Activated CD4-positive, alpha-beta memory T cell treated with anti-CD3 and anti-CD28 coated beads, Interleukin-2, amount 10 ng/mL, durations not matched to agents 7 days and 5 days (primary cell): Measurements from ENCODE around the gene FHIP2A. TPM values are rescaled to one million over a fixed set of nuclear protein-coding genes. Genes with fewer than 3 reads are reported as not detected.
A peak's percentile ranks its signal among the peaks of the same experiment; 100 is the strongest.

Source experiments
- CTCF ChIA-PET: fragments of 350-600 bp; sonication (Branson Sonifier 250); formaldehyde crosslinking; loops from one replicate; lab custom pipeline; 2021; ENCODE audit warnings: antibody characterized with exemption, inconsistent platforms; lab: Charles Lee
- POLR2A ChIA-PET: fragments of 350-600 bp; sonication (Branson Sonifier 250); formaldehyde crosslinking; loops from one replicate; lab custom pipeline; 2021; ENCODE audit warnings: antibody characterized with exemption; lab: Charles Lee
- DNase-seq: peaks from one replicate; pipeline ENCODE4 v3.0.0-alpha.2; 2020
- H3K27ac Mint-ChIP-seq: one replicate; pipeline ENCODE4 v1.8.0; 2021; ENCODE audit warnings: mild to moderate bottlenecking, mixed read lengths
- H3K27me3 Mint-ChIP-seq: one replicate; pipeline ENCODE4 v1.8.0; 2021; ENCODE audit warnings: mixed read lengths
- H3K36me3 Mint-ChIP-seq: one replicate; pipeline ENCODE4 v1.8.0; 2021; ENCODE audit warnings: low read depth, mixed read lengths
- H3K4me1 Mint-ChIP-seq: one replicate; pipeline ENCODE4 v1.8.0; 2021; ENCODE audit warnings: mixed read lengths
- H3K4me3 Mint-ChIP-seq: one replicate; pipeline ENCODE4 v1.8.0; 2021; ENCODE audit warnings: mild to moderate bottlenecking, mixed read lengths
- H3K9me3 Mint-ChIP-seq: one replicate; pipeline ENCODE4 v1.8.0; 2021; ENCODE audit warnings: mixed read lengths
- total RNA-seq, 2 experiments: library from RNA; stranded (reverse); gene quantifications; one replicate each; pipeline ENCODE4 v1.2.3, GENCODE V29; 2021

The FHIP2A gene
- total RNA-seq, 2 experiments from 2014 or later = 34.3 to 39.2 TPM

- Mint-ChIP-seq H3K27ac (no peak overlapping the region), H3K27me3 (no peaks in the 10 kb centered on the region), H3K9me3 (peaks cover 25% of the 10 kb centered on the region), H3K4me1 (peaks cover 23% of the 10 kb centered on the region), H3K36me3 (peaks cover 62% of the 10 kb centered on the region), H3K4me3 (no peak overlapping the region)
- DNase-seq = no peak
- CTCF ChIA-PET = interaction anchor here (1.1 kb wide), 1 partner anchor 26 kb away, joined by 3 read pairs; the partner anchor contains the start of gene FHIP2A
- POLR2A ChIA-PET = no interaction called here
Measured at GRCh38 chr10:114795039-114795438, 26.5 kb upstream of the FHIP2A start.

- H3K4me3 Mint-ChIP-seq = peak overlapping the region; percentile 80
- H3K27me3 Mint-ChIP-seq = no peaks in the 10 kb centered on the region
- no peak for DNase-seq
- peaks cover 41% of the 10 kb centered on the region for H3K4me1 Mint-ChIP-seq
- peaks cover 49% of the 10 kb centered on the region for H3K36me3 Mint-ChIP-seq
- ChIA-PET CTCF (interaction anchor here (1.9 kb wide), 1 partner anchor 10 kb away, joined by 9 read pairs; no protein-coding TSS in a partner anchor), POLR2A (interaction anchor here (1.3 to 3.7 kb wide), 6 partner anchors 11 to 300 kb away, joined by 5 to 68 read pairs (median 8); partner anchors contain the start of gene FHIP2A)
- peaks cover 20% of the 10 kb centered on the region for H3K9me3 Mint-ChIP-seq
- H3K27ac Mint-ChIP-seq = peak overlapping the region; percentile 94
Measured at GRCh38 chr10:114800361-114800760, 21.2 kb upstream of the FHIP2A start.

- DNase-seq = peak; percentile 56
- H3K9me3 Mint-ChIP-seq = peaks cover 20% of the 10 kb centered on the region
- CTCF ChIA-PET = interaction anchor here (0.8 to 2.8 kb wide), 8 partner anchors 9 to 309 kb away, joined by 3 to 25 read pairs (median 4); partner anchors contain the start of gene FHIP2A
- H3K4me3 Mint-ChIP-seq = peak overlapping the region; percentile 80
- peak overlapping the region; percentile 94 for H3K27ac Mint-ChIP-seq
- peaks cover 41% of the 10 kb centered on the region for H3K4me1 Mint-ChIP-seq
- no peaks in the 10 kb centered on the region for H3K27me3 Mint-ChIP-seq
- H3K36me3 Mint-ChIP-seq = peaks cover 41% of the 10 kb centered on the region
- POLR2A ChIA-PET = interaction anchor here (0.8 to 3.7 kb wide), 18 partner anchors 9 to 948 kb away, joined by 3 to 68 read pairs (median 4); partner anchors contain the start of genes DCLRE1A, FHIP2A and TRUB1
Measured at GRCh38 chr10:114801411-114801813, 20.2 kb upstream of the FHIP2A start.

- Mint-ChIP-seq H3K9me3 (peaks cover 14% of the 10 kb centered on the region), H3K27ac (peak overlapping the region; percentile 94), H3K27me3 (no peaks in the 10 kb centered on the region), H3K4me3 (peak overlapping the region; percentile 46), H3K36me3 (peaks cover 34% of the 10 kb centered on the region), H3K4me1 (peaks cover 34% of the 10 kb centered on the region)
- DNase-seq = no peak
- POLR2A ChIA-PET = interaction anchor here (0.8 to 3.7 kb wide), 10 partner anchors 9 to 263 kb away, joined by 3 to 68 read pairs (median 6); partner anchors contain the start of gene FHIP2A
- CTCF ChIA-PET = interaction anchor here (0.7 to 2.8 kb wide), 6 partner anchors 8 to 490 kb away, joined by 3 to 25 read pairs (median 4); partner anchors contain the start of gene FHIP2A
Measured at GRCh38 chr10:114802177-114802576, 19.4 kb upstream of the FHIP2A start.

- no peak overlapping the region for H3K4me3 Mint-ChIP-seq
- ChIA-PET POLR2A (no interaction called here), CTCF (interaction anchor here (1.9 kb wide), 1 partner anchor 15 kb away, joined by 5 read pairs; the partner anchor contains the start of gene FHIP2A)
- peaks cover 38% of the 10 kb centered on the region for H3K4me1 Mint-ChIP-seq
- no peak for DNase-seq
- H3K27ac Mint-ChIP-seq = no peak overlapping the region
- peaks cover 4% of the 10 kb centered on the region for H3K9me3 Mint-ChIP-seq
- H3K36me3 Mint-ChIP-seq = peaks cover 9% of the 10 kb centered on the region
- H3K27me3 Mint-ChIP-seq = no peaks in the 10 kb centered on the region
Measured at GRCh38 chr10:114806562-114807391, 14.8 kb upstream of the FHIP2A start.

- H3K36me3 Mint-ChIP-seq = peaks cover 1% of the 10 kb centered on the region
- H3K27ac Mint-ChIP-seq = no peak overlapping the region
- H3K9me3 Mint-ChIP-seq = no peaks in the 10 kb centered on the region
- H3K27me3 Mint-ChIP-seq = no peaks in the 10 kb centered on the region
- ChIA-PET POLR2A (interaction anchor here (5.8 kb wide), 1 partner anchor 13 kb away, joined by 37 read pairs; the partner anchor contains the start of gene FHIP2A), CTCF (interaction anchor here (1.8 kb wide), 1 partner anchor 13 kb away, joined by 4 read pairs; no protein-coding TSS in a partner anchor)
- no peak for DNase-seq
- peaks cover 34% of the 10 kb centered on the region for H3K4me1 Mint-ChIP-seq
- no peak overlapping the region for H3K4me3 Mint-ChIP-seq
Measured at GRCh38 chr10:114808982-114809381, 12.6 kb upstream of the FHIP2A start.

GRCh38 chr10:114810926-114811325, 10.7 kb upstream of the FHIP2A start:
- H3K36me3 Mint-ChIP-seq = no peaks in the 10 kb centered on the region
- no peaks in the 10 kb centered on the region for H3K27me3 Mint-ChIP-seq
- no peak for DNase-seq
- CTCF ChIA-PET = interaction anchor here (1.0 to 4.4 kb wide), 4 partner anchors 9 to 20 kb away, joined by 3 to 39 read pairs (median 6); partner anchors contain the start of gene FHIP2A
- H3K4me3 Mint-ChIP-seq = no peak overlapping the region
- no peaks in the 10 kb centered on the region for H3K9me3 Mint-ChIP-seq
- POLR2A ChIA-PET = interaction anchor here (0.7 to 5.8 kb wide), 6 partner anchors 10 to 270 kb away, joined by 3 to 37 read pairs (median 4); partner anchors contain the start of genes FHIP2A and TRUB1
- H3K4me1 Mint-ChIP-seq = peaks cover 34% of the 10 kb centered on the region
- H3K27ac Mint-ChIP-seq = peak overlapping the region; percentile 83

- Mint-ChIP-seq H3K27me3 (peaks cover under 1% of the 10 kb centered on the region), H3K4me1 (peaks cover 34% of the 10 kb centered on the region), H3K9me3 (no peaks in the 10 kb centered on the region), H3K27ac (peak overlapping the region; percentile 2), H3K36me3 (no peaks in the 10 kb centered on the region), H3K4me3 (no peak overlapping the region)
- CTCF ChIA-PET = interaction anchor here (1.2 to 4.4 kb wide), 3 partner anchors 10 to 26 kb away, joined by 3 to 39 read pairs (median 4); partner anchors contain the start of gene FHIP2A
- POLR2A ChIA-PET = interaction anchor here (4.4 to 5.8 kb wide), 2 partner anchors 10 to 11 kb away, joined by 31 to 37 read pairs; partner anchors contain the start of gene FHIP2A
- DNase-seq = no peak
Measured at GRCh38 chr10:114811862-114812261, 9.7 kb upstream of the FHIP2A start.

GRCh38 chr10:114815791-114816190, 5.8 kb upstream of the FHIP2A start:
- ChIA-PET CTCF (no interaction called here), POLR2A (no interaction called here)
- no peak overlapping the region for H3K4me3 Mint-ChIP-seq
- no peak overlapping the region for H3K27ac Mint-ChIP-seq
- peaks cover 10% of the 10 kb centered on the region for H3K27me3 Mint-ChIP-seq
- no peaks in the 10 kb centered on the region for H3K36me3 Mint-ChIP-seq
- H3K4me1 Mint-ChIP-seq = peaks cover 23% of the 10 kb centered on the region
- no peak for DNase-seq
- no peaks in the 10 kb centered on the region for H3K9me3 Mint-ChIP-seq

GRCh38 chr10:114816308-114816707, 5.3 kb upstream of the FHIP2A start:
- H3K27ac Mint-ChIP-seq = no peak overlapping the region
- H3K36me3 Mint-ChIP-seq = no peaks in the 10 kb centered on the region
- H3K4me3 Mint-ChIP-seq = no peak overlapping the region
- ChIA-PET CTCF (no interaction called here), POLR2A (interaction anchor here (1.0 kb wide), 1 partner anchor 15 kb away, joined by 4 read pairs; no protein-coding TSS in a partner anchor)
- no peaks in the 10 kb centered on the region for H3K9me3 Mint-ChIP-seq
- peaks cover 22% of the 10 kb centered on the region for H3K4me1 Mint-ChIP-seq
- DNase-seq = no peak
- peaks cover 10% of the 10 kb centered on the region for H3K27me3 Mint-ChIP-seq

- peaks cover 13% of the 10 kb centered on the region for H3K36me3 Mint-ChIP-seq
- H3K4me1 Mint-ChIP-seq = peaks cover 22% of the 10 kb centered on the region
- no peak overlapping the region for H3K27ac Mint-ChIP-seq
- POLR2A ChIA-PET = no interaction called here
- DNase-seq = no peak
- no peaks in the 10 kb centered on the region for H3K9me3 Mint-ChIP-seq
- CTCF ChIA-PET = no interaction called here
- H3K27me3 Mint-ChIP-seq = peaks cover 10% of the 10 kb centered on the region
- no peak overlapping the region for H3K4me3 Mint-ChIP-seq
Measured at GRCh38 chr10:114819322-114819721, 2.3 kb upstream of the FHIP2A start.

- Mint-ChIP-seq H3K27me3 (peaks cover 8% of the 10 kb centered on the region), H3K36me3 (peaks cover 26% of the 10 kb centered on the region), H3K4me3 (peak overlapping the region; percentile 86), H3K4me1 (peaks cover 43% of the 10 kb centered on the region), H3K9me3 (no peaks in the 10 kb centered on the region), H3K27ac (peak overlapping the region; percentile 95)
- POLR2A ChIA-PET = interaction anchor here (0.5 to 3.6 kb wide), 31 partner anchors 8 to 972 kb away, joined by 3 to 68 read pairs (median 5); partner anchors contain the start of genes CCDC186 and TRUB1
- CTCF ChIA-PET = interaction anchor here (0.6 to 3.4 kb wide), 27 partner anchors 9 to 630 kb away, joined by 3 to 39 read pairs (median 5); no protein-coding TSS in a partner anchor
- peak; percentile 49 for DNase-seq
Measured at GRCh38 chr10:114821915-114822443, 399 bp downstream of the FHIP2A start.
